Stimulated activated CD8-positive, alpha-beta memory T cell treated with anti-CD3 and anti-CD28 coated beads, Interleukin-12 subunit alpha, Interleukin-12 subunit beta, amount 100 ng/mL, for 4 hours (primary cell): ENCODE data around the gene ACTR1B.
"Not testable (repeated sequence)": the region's sequence is repeated elsewhere in the genome, so short reads cannot be mapped to it uniquely, and the experiment has no call there.

Source experiments
- DNase-seq: peaks from one replicate; pipeline ENCODE4 v3.0.0-alpha.2; 2020; ENCODE audit warnings: low read depth

The ACTR1B gene

GRCh38 chr2:97663962-97664635 is at the start of gene ACTR1B:
ACTR1B (minus strand) TSS chr2:97664044; CDS start chr2:97663890, 154 bp downstream.
- DNase-seq: peak; percentile 97

- DNase-seq: peak; percentile 45
These were observed 49.0 kb upstream of the ACTR1B start for GRCh38 chr2:97712693-97713295.

GRCh38 chr2:97712175-97712574 is 48.3 kb upstream of the ACTR1B start:
- DNase-seq: not testable (repeated sequence)

GRCh38 chr2:97711394-97711711 is 47.5 kb upstream of the ACTR1B start:
- DNase-seq: no peak

- DNase-seq: no peak
These were observed 44.8 kb upstream of the ACTR1B start for GRCh38 chr2:97708608-97709007.

GRCh38 chr2:97708048-97708380 is 44.2 kb upstream of the ACTR1B start:
- DNase-seq: no peak

- no peak for DNase-seq
These were observed 43.7 kb upstream of the ACTR1B start for GRCh38 chr2:97707362-97708047.

- DNase-seq: no peak
These were observed 43.0 kb upstream of the ACTR1B start for GRCh38 chr2:97706708-97707345.

- no peak for DNase-seq
These were observed 42.3 kb upstream of the ACTR1B start for GRCh38 chr2:97706112-97706511.

- DNase-seq: no peak
These were observed 41.1 kb upstream of the ACTR1B start for GRCh38 chr2:97704989-97705388.

GRCh38 chr2:97703741-97704140 is 39.9 kb upstream of the ACTR1B start:
- no peak for DNase-seq

- no peak for DNase-seq
These were observed 39.1 kb upstream of the ACTR1B start for GRCh38 chr2:97702731-97703470.

GRCh38 chr2:97701851-97702465 is 38.1 kb upstream of the ACTR1B start:
- no peak for DNase-seq

GRCh38 chr2:97701186-97701585 is 37.3 kb upstream of the ACTR1B start:
- no peak for DNase-seq

- DNase-seq: no peak
These were observed 36.1 kb upstream of the ACTR1B start for GRCh38 chr2:97699765-97700444.

- DNase-seq: no peak
These were observed 34.7 kb upstream of the ACTR1B start for GRCh38 chr2:97698530-97698929.

GRCh38 chr2:97697252-97698235 is 33.7 kb upstream of the ACTR1B start:
- DNase-seq: peak; percentile 76

GRCh38 chr2:97695744-97696143 is 31.9 kb upstream of the ACTR1B start:
- no peak for DNase-seq

- DNase-seq: no peak
These were observed 29.6 kb upstream of the ACTR1B start for GRCh38 chr2:97693476-97693875.

GRCh38 chr2:97691166-97691565 is 27.3 kb upstream of the ACTR1B start:
- DNase-seq: no peak
